NCI-H1436 treated with DMSO at 0.1 percent for 48 hours (cell line): ENCODE measurements around the gene TRPC4AP.
"Not testable (repeated sequence)": the region's sequence is repeated elsewhere in the genome, so short reads cannot be mapped to it uniquely, and the experiment has no call there.

Experiments used
- DNase-seq: peaks from one replicate; lab custom pipeline; 2025; lab: John Stamatoyannopoulos, UW

The TRPC4AP gene

GRCh38 chr20:35092524-35093266 lies at the start of gene TRPC4AP:
TRPC4AP (minus strand) TSS chr20:35092807; CDS start chr20:35092781, 26 bp downstream.
- DNase-seq = no peak

- DNase-seq = no peak
Observed at GRCh38 chr20:35135867-35136586, 43.4 kb upstream of the TRPC4AP start.

- no peak for DNase-seq
Observed at GRCh38 chr20:35134880-35135279, 42.3 kb upstream of the TRPC4AP start.

GRCh38 chr20:35134472-35134871 lies 41.9 kb upstream of the TRPC4AP start:
- DNase-seq = no peak

GRCh38 chr20:35133735-35134134 lies 41.1 kb upstream of the TRPC4AP start:
- no peak for DNase-seq

GRCh38 chr20:35133031-35133430 lies 40.4 kb upstream of the TRPC4AP start:
- no peak for DNase-seq

- no peak for DNase-seq
Observed at GRCh38 chr20:35131934-35132333, 39.3 kb upstream of the TRPC4AP start.

- DNase-seq = no peak
Observed at GRCh38 chr20:35129647-35130069, 37.1 kb upstream of the TRPC4AP start.

GRCh38 chr20:35125753-35126152 lies 33.1 kb upstream of the TRPC4AP start:
- no peak for DNase-seq

GRCh38 chr20:35122756-35123405 lies 30.3 kb upstream of the TRPC4AP start:
- DNase-seq = no peak

GRCh38 chr20:35121186-35121585 lies 28.6 kb upstream of the TRPC4AP start:
- DNase-seq = no peak

GRCh38 chr20:35120012-35120701 lies 27.6 kb upstream of the TRPC4AP start:
- no peak for DNase-seq

GRCh38 chr20:35117629-35118028 lies 25.0 kb upstream of the TRPC4AP start:
- no peak for DNase-seq

GRCh38 chr20:35117196-35117595 lies 24.6 kb upstream of the TRPC4AP start:
- DNase-seq = no peak

GRCh38 chr20:35116258-35116657 lies 23.7 kb upstream of the TRPC4AP start:
- no peak for DNase-seq

GRCh38 chr20:35115606-35116005 lies 23.0 kb upstream of the TRPC4AP start:
- no peak for DNase-seq

GRCh38 chr20:35112276-35112675 lies 19.7 kb upstream of the TRPC4AP start:
- DNase-seq = not testable (repeated sequence)

GRCh38 chr20:35111141-35111888 lies 18.7 kb upstream of the TRPC4AP start:
- no peak for DNase-seq

- DNase-seq = no peak
Observed at GRCh38 chr20:35108921-35109320, 16.3 kb upstream of the TRPC4AP start.

GRCh38 chr20:35106827-35107380 lies 14.3 kb upstream of the TRPC4AP start:
- no peak for DNase-seq

- DNase-seq = no peak
Observed at GRCh38 chr20:35104685-35105295, 12.2 kb upstream of the TRPC4AP start.
